Measurements from ENCODE around the gene COL27A1. TPM values are rescaled to one million over a fixed set of nuclear protein-coding genes. Genes with fewer than 3 reads are reported as not detected.

Gene COL27A1
- total RNA-seq, 2 experiments from 2014 or later: not detected

DNA sequence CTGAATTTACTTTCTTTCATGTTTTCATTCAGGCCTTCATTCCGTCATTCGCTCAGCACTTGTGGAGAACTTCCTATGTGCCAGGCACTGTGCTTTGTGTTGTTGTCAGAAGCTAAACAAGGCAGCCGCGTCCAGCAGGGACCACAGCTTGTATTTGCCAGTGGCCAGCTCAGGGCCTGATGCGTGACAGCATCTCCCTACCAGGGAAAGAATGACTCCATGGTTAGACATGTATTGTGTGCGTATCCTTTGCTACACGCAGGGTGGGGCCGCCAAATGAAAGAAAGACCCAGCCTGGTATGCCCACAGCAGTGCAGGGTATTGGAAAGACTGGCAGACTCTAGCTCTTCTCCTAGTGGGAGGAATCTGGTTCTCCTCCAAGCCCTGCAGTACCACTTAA is 4.7 kb upstream of the COL27A1 start:
- Histone ChIP-seq H3K27ac (ENCODE audit: low read depth, low read length, poor library complexity, severe bottlenecking) (no peak overlapping the region), H2AFZ (ENCODE audit: low read length) (no peak overlapping the region), H3K79me2 (ENCODE audit: insufficient read depth, low read depth, low read length) (no peaks in the 10 kb centered on the region), H3K4me3 (ENCODE audit: low read depth, low read length, poor library complexity, severe bottlenecking) (no peak overlapping the region), H3K4me1 (ENCODE audit: insufficient read depth, low read length, poor library complexity, severe bottlenecking) (no peaks in the 10 kb centered on the region), H3K9me3 (ENCODE audit: low read length) (no peaks in the 10 kb centered on the region), H3K4me2 (ENCODE audit: low read length) (no peak overlapping the region), H4K20me1 (ENCODE audit: insufficient read depth, low read length) (no peaks in the 10 kb centered on the region), H3K36me3 (ENCODE audit: insufficient read depth, low read length) (no peaks in the 10 kb centered on the region), H3K9me2 (ENCODE audit: insufficient read depth, low read length) (no peaks in the 10 kb centered on the region)
- BruUV-seq (replicated peaks): no TSS peak
- CTCF ChIA-PET (ENCODE audit: unreplicated experiment): no interaction called here
- TF ChIP-seq, protein P1, sequence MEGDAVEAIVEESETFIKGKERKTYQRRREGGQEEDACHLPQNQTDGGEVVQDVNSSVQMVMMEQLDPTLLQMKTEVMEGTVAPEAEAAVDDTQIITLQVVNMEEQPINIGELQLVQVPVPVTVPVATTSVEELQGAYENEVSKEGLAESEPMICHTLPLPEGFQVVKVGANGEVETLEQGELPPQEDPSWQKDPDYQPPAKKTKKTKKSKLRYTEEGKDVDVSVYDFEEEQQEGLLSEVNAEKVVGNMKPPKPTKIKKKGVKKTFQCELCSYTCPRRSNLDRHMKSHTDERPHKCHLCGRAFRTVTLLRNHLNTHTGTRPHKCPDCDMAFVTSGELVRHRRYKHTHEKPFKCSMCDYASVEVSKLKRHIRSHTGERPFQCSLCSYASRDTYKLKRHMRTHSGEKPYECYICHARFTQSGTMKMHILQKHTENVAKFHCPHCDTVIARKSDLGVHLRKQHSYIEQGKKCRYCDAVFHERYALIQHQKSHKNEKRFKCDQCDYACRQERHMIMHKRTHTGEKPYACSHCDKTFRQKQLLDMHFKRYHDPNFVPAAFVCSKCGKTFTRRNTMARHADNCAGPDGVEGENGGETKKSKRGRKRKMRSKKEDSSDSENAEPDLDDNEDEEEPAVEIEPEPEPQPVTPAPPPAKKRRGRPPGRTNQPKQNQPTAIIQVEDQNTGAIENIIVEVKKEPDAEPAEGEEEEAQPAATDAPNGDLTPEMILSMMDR (conservative IDR thresholded peaks at IDR 0.05; ENCODE audit: low read length): no peak
- no peak for TF ChIP-seq EZH2phosphoT487 (IDR thresholded peaks at IDR 0.05; ENCODE audit: borderline replicate concordance, low read depth, low read length)
- DNase-seq (ENCODE audit: low spot score): no peak
- POLR2A ChIA-PET: interaction anchor here (0.5 to 0.7 kb wide), 2 partner anchors 77 to 856 kb away, joined by 3 to 4 read pairs; no protein-coding TSS in a partner anchor
- intact Hi-C loops (cut with micrococcal nuclease; ENCODE audit: unreplicated experiment): loop anchor here (10.0 kb wide), 1 partner anchor 46 kb away; no protein-coding TSS in a partner anchor

DNA sequence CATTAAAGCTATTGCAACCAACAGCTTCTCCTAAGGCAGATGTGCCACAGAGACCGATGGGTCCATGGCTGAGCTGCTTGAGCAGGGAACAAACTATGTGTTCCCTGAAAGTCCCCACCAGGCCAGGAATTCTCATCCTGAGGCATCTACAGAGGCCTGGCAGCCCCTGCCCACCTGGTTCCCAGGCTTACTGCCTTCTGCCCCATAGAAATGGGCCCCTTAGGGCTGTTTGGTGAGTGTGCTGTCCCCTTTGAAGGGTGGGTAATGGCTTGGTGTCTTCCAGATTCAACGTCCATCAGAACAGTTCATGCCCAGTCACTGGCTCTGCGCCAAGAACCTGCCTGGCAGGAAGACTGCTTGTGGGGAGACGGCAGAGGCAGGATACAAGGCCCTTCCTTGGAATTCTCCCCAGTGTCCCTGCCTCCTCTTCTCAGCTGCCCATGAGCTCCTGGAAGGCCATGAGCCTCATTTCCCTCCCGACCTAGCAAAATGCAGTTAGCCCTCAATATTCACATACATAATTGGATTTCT is 3.8 kb upstream of the COL27A1 start:
- Histone ChIP-seq H3K36me3 (ENCODE audit: insufficient read depth, low read length) (no peaks in the 10 kb centered on the region), H4K20me1 (ENCODE audit: insufficient read depth, low read length) (no peaks in the 10 kb centered on the region), H3K4me2 (ENCODE audit: low read length) (no peak overlapping the region), H3K79me2 (ENCODE audit: insufficient read depth, low read depth, low read length) (no peaks in the 10 kb centered on the region), H3K9me3 (ENCODE audit: low read length) (no peaks in the 10 kb centered on the region), H3K27ac (ENCODE audit: low read depth, low read length, poor library complexity, severe bottlenecking) (no peak overlapping the region), H3K9me2 (ENCODE audit: insufficient read depth, low read length) (no peaks in the 10 kb centered on the region), H3K4me3 (ENCODE audit: low read depth, low read length, poor library complexity, severe bottlenecking) (no peak overlapping the region), H3K4me1 (ENCODE audit: insufficient read depth, low read length, poor library complexity, severe bottlenecking) (no peaks in the 10 kb centered on the region), H2AFZ (ENCODE audit: low read length) (no peak overlapping the region)
- no peak for TF ChIP-seq EZH2phosphoT487 (IDR thresholded peaks at IDR 0.05; ENCODE audit: borderline replicate concordance, low read depth, low read length)
- TF ChIP-seq, protein P1 (conservative IDR thresholded peaks at IDR 0.05; ENCODE audit: low read length): no peak
- ChIA-PET POLR2A (interaction anchor here (0.7 kb wide), 1 partner anchor 857 kb away, joined by 3 read pairs; no protein-coding TSS in a partner anchor), CTCF (ENCODE audit: unreplicated experiment) (no interaction called here)
- no TSS peak for BruUV-seq (replicated peaks)
- intact Hi-C loops (cut with micrococcal nuclease; ENCODE audit: unreplicated experiment): loop anchor here (10.0 kb wide), 1 partner anchor 47 kb away; no protein-coding TSS in a partner anchor
- DNase-seq (ENCODE audit: low spot score): no peak

- Histone ChIP-seq H4K20me1 (ENCODE audit: insufficient read depth, low read length) (no peaks in the 10 kb centered on the region), H3K36me3 (ENCODE audit: insufficient read depth, low read length) (no peaks in the 10 kb centered on the region), H3K4me1 (ENCODE audit: insufficient read depth, low read length, poor library complexity, severe bottlenecking) (no peaks in the 10 kb centered on the region), H2AFZ (ENCODE audit: low read length) (no peak overlapping the region), H3K79me2 (ENCODE audit: insufficient read depth, low read depth, low read length) (no peaks in the 10 kb centered on the region), H3K9me3 (ENCODE audit: low read length) (no peaks in the 10 kb centered on the region), H3K27ac (ENCODE audit: low read depth, low read length, poor library complexity, severe bottlenecking) (no peak overlapping the region), H3K4me2 (ENCODE audit: low read length) (no peak overlapping the region), H3K9me2 (ENCODE audit: insufficient read depth, low read length) (no peaks in the 10 kb centered on the region), H3K4me3 (ENCODE audit: low read depth, low read length, poor library complexity, severe bottlenecking) (no peak overlapping the region)
- POLR2A ChIA-PET: no interaction called here
- CTCF ChIA-PET (ENCODE audit: unreplicated experiment): no interaction called here
- TF ChIP-seq, protein P1 (conservative IDR thresholded peaks at IDR 0.05; ENCODE audit: low read length): no peak
- no peak for TF ChIP-seq EZH2phosphoT487 (IDR thresholded peaks at IDR 0.05; ENCODE audit: borderline replicate concordance, low read depth, low read length)
- no TSS peak for BruUV-seq (replicated peaks)
- intact Hi-C loops (cut with micrococcal nuclease; ENCODE audit: unreplicated experiment): loop anchor here (10.0 kb wide), 1 partner anchor 49 kb away; no protein-coding TSS in a partner anchor
- no peak for DNase-seq (ENCODE audit: low spot score)
These were observed 1.4 kb upstream of the COL27A1 start for GRCh38 chr9:114153761-114154599.
